ENCODE data around the gene CNTN1. TPM values are rescaled to one million over a fixed set of nuclear protein-coding genes. Genes with fewer than 3 reads are reported as not detected.

The CNTN1 gene
- total RNA-seq, 6 donors from 2014 or later, result 1.0 to 9.8 (median 5.6) TPM

- Histone ChIP-seq H3K9me3 (no peaks in the 10 kb centered on the region), H3K4me1 (no peaks in the 10 kb centered on the region), H3K4me3 (no peak overlapping the region), H3K36me3 (no peaks in the 10 kb centered on the region), H3K27me3 (no peaks in the 10 kb centered on the region), H3K27ac (no peak overlapping the region)
- ATAC-seq (ENCODE audit: low FRiP score in 2 of 2) (no peak), DNase-seq (no peak)
- 74 to 87% methylated on average over 5 of the region's 5 CpGs for WGBS, 2 donors
- no peak for TF ChIP-seq EP300 (IDR thresholded peaks at IDR 0.05)
- peak in 1 of 6 experiments; percentile 6 for TF ChIP-seq CTCF (IDR thresholded peaks at IDR 0.05)
- TF ChIP-seq POLR2A (IDR thresholded peaks at IDR 0.05), result no peak
Measured at GRCh38 chr12:40970320-40970907, 278.2 kb downstream of the CNTN1 start.

- DNase-seq, result no peak
- TF ChIP-seq CTCF (IDR thresholded peaks at IDR 0.05), result no peak
Measured at GRCh38 chr12:40971911-40972310, 279.7 kb downstream of the CNTN1 start.

GRCh38 chr12:40976546-40976945 is 284.3 kb downstream of the CNTN1 start:
- WGBS, 2 donors, result 94 to 97% methylated on average over 4 of the region's 4 CpGs
- Histone ChIP-seq H3K36me3 (no peaks in the 10 kb centered on the region), H3K27me3 (no peaks in the 10 kb centered on the region), H3K9me3 (no peaks in the 10 kb centered on the region), H3K27ac (no peak overlapping the region), H3K4me3 (no peak overlapping the region), H3K4me1 (no peaks in the 10 kb centered on the region)
- no peak for ATAC-seq (ENCODE audit: low FRiP score in 2 of 2)
- no peak for DNase-seq
- no peak for TF ChIP-seq POLR2AphosphoS5 (IDR thresholded peaks at IDR 0.05)
- TF ChIP-seq POLR2A (IDR thresholded peaks at IDR 0.05), result no peak
- no peak for TF ChIP-seq EP300 (IDR thresholded peaks at IDR 0.05)
- TF ChIP-seq CTCF (IDR thresholded peaks at IDR 0.05), result no peak

More at GRCh38 chr12:40971911-40972310, 279.7 kb downstream of the CNTN1 start:
- Histone ChIP-seq H3K9me3 (no peaks in the 10 kb centered on the region), H3K27ac (no peak overlapping the region), H3K4me1 (no peaks in the 10 kb centered on the region), H3K4me3 (no peak overlapping the region), H3K27me3 (no peaks in the 10 kb centered on the region), H3K36me3 (no peaks in the 10 kb centered on the region)
- no peak for ATAC-seq (ENCODE audit: low FRiP score in 2 of 2)
- 42 to 62% methylated on average over 2 of the region's 2 CpGs for WGBS, 2 donors

GRCh38 chr12:40980427-40980961 is 288.3 kb downstream of the CNTN1 start:
- no peaks in the 10 kb centered on the region for H3K36me3 ChIP-seq
- DNase-seq, result no peak
- no peaks in the 10 kb centered on the region for H3K4me1 ChIP-seq
- no peak overlapping the region for H3K4me3 ChIP-seq
- H3K27me3 ChIP-seq, result no peaks in the 10 kb centered on the region
- ATAC-seq (ENCODE audit: low FRiP score in 2 of 2), result no peak
- TF ChIP-seq POLR2A (IDR thresholded peaks at IDR 0.05) (no peak), POLR2AphosphoS5 (IDR thresholded peaks at IDR 0.05) (no peak), EP300 (IDR thresholded peaks at IDR 0.05) (no peak), CTCF (IDR thresholded peaks at IDR 0.05) (no peak)
- no peak overlapping the region for H3K27ac ChIP-seq
- no peaks in the 10 kb centered on the region for H3K9me3 ChIP-seq

- H3K4me3 ChIP-seq, result no peak overlapping the region
- H3K36me3 ChIP-seq, result no peaks in the 10 kb centered on the region
- H3K4me1 ChIP-seq, result no peaks in the 10 kb centered on the region
- H3K27me3 ChIP-seq, result no peaks in the 10 kb centered on the region
- H3K9me3 ChIP-seq, result no peaks in the 10 kb centered on the region
- H3K27ac ChIP-seq, result no peak overlapping the region
- TF ChIP-seq EP300 (IDR thresholded peaks at IDR 0.05), result no peak
- TF ChIP-seq CTCF (IDR thresholded peaks at IDR 0.05), result no peak
- TF ChIP-seq POLR2AphosphoS5 (IDR thresholded peaks at IDR 0.05), result no peak
- no peak for ATAC-seq (ENCODE audit: low FRiP score in 2 of 2)
- no peak for DNase-seq
Measured at GRCh38 chr12:40986001-40986400, 293.8 kb downstream of the CNTN1 start.
